ENCODE data around the gene OCA2.

DNA sequence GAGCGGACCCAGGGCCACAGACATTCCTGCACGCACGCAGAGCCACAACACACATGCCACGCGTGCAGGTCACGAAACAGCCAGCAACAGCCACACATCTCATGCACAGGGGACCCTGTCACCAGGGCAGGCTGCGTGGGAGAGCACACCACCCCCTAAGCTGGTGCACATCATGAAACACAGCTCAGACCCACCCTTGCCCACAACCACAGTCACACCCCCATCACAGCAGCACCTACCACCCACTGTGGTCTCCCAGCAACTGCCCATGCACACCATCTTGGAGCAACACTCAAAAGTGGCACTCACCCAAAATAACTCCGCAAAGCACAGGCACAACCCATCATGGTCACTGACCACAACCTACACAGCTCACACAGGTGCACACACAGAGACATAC is 75.7 kb downstream of the OCA2 start:
- TF ChIP-seq EZH2phosphoT487 (IDR thresholded peaks at IDR 0.05; ENCODE audit: insufficient read depth, low read depth) (no peak), EZH2 (IDR thresholded peaks at IDR 0.05; ENCODE audit: insufficient read depth, poor library complexity, severe bottlenecking) (no peak)

All from GM23248 (cell line).